Activated CD4-positive, alpha-beta T cell treated with anti-CD3 and anti-CD28 coated beads for 36 hours (primary cell): Measurements from ENCODE around the gene CD2BP2. TPM values are rescaled to one million over a fixed set of nuclear protein-coding genes. Genes with fewer than 3 reads are reported as not detected.
"Not testable (repeated sequence)": the region's sequence is repeated elsewhere in the genome, so short reads cannot be mapped to it uniquely, and the experiment has no call there.

Source experiments
- ATAC-seq: fragments of 200-7000 bp; cut with Tn5 transposase; one replicate; pipeline ENCODE4 v1.10.0; 2021; ENCODE audit warnings: mild to moderate bottlenecking, moderate library complexity
- CTCF ChIA-PET: fragments of 350-600 bp; sonication (Branson Sonifier 250); formaldehyde crosslinking; loops from one replicate; lab custom pipeline; 2021; ENCODE audit warnings: antibody characterized with exemption; lab: Charles Lee
- POLR2A ChIA-PET: fragments of 350-600 bp; sonication (Branson Sonifier 250); formaldehyde crosslinking; loops from one replicate; lab custom pipeline; 2021; ENCODE audit warnings: antibody characterized with exemption, inconsistent platforms; lab: Charles Lee
- DNase-seq: peaks from one replicate; pipeline ENCODE4 v3.0.0-alpha.2; 2020
- H3K27ac Mint-ChIP-seq: one replicate; pipeline ENCODE4 v1.8.0; 2021; ENCODE audit warnings: mixed read lengths
- H3K27me3 Mint-ChIP-seq: one replicate; pipeline ENCODE4 v1.8.0; 2021; ENCODE audit warnings: mixed read lengths
- H3K36me3 Mint-ChIP-seq: one replicate; pipeline ENCODE4 v1.8.0; 2021; ENCODE audit warnings: low read depth, mixed read lengths
- H3K4me1 Mint-ChIP-seq: one replicate; pipeline ENCODE4 v1.8.0; 2021; ENCODE audit warnings: mixed read lengths
- H3K4me3 Mint-ChIP-seq: one replicate; pipeline ENCODE4 v1.8.0; 2021; ENCODE audit warnings: mild to moderate bottlenecking, moderate library complexity, mixed read lengths
- H3K9me3 Mint-ChIP-seq: one replicate; pipeline ENCODE4 v1.8.0; 2021; ENCODE audit warnings: low read depth, mixed read lengths
- intact Hi-C, 2 experiments: fragments of 100-400 bp; cut with DNase I in 1 of 2; cut with micrococcal nuclease in 1 of 2; formaldehyde crosslinking; loops; one replicate each; pipeline versions ENCODE4 v1.14.2 to v1.15.1; 2022 to 2024; cut with DNase I, micrococcal nuclease
- total RNA-seq, 2 experiments: library from RNA; stranded (reverse); gene quantifications; one replicate each; pipeline ENCODE4 v1.2.3, GENCODE V29; 2021

The CD2BP2 gene
- total RNA-seq, 2 experiments from 2014 or later: 42.3 to 51.8 TPM

GRCh38 chr16:30352488-30353401 lies 2.4 kb downstream of the CD2BP2 start:
- H3K27me3 Mint-ChIP-seq: no peaks in the 10 kb centered on the region
- peak overlapping the region; percentile 24 for H3K4me3 Mint-ChIP-seq
- peak overlapping the region; percentile 13 for H3K27ac Mint-ChIP-seq
- no peak for ATAC-seq
- ChIA-PET CTCF (interaction anchor here (2.1 kb wide), 1 partner anchor 56 kb away, joined by 9 read pairs; no protein-coding TSS in a partner anchor), POLR2A (no interaction called here)
- no peaks in the 10 kb centered on the region for H3K9me3 Mint-ChIP-seq
- peaks cover 31% of the 10 kb centered on the region for H3K36me3 Mint-ChIP-seq
- DNase-seq: no peak
- H3K4me1 Mint-ChIP-seq: peaks cover 41% of the 10 kb centered on the region
- intact Hi-C loops: no loop called here

DNA sequence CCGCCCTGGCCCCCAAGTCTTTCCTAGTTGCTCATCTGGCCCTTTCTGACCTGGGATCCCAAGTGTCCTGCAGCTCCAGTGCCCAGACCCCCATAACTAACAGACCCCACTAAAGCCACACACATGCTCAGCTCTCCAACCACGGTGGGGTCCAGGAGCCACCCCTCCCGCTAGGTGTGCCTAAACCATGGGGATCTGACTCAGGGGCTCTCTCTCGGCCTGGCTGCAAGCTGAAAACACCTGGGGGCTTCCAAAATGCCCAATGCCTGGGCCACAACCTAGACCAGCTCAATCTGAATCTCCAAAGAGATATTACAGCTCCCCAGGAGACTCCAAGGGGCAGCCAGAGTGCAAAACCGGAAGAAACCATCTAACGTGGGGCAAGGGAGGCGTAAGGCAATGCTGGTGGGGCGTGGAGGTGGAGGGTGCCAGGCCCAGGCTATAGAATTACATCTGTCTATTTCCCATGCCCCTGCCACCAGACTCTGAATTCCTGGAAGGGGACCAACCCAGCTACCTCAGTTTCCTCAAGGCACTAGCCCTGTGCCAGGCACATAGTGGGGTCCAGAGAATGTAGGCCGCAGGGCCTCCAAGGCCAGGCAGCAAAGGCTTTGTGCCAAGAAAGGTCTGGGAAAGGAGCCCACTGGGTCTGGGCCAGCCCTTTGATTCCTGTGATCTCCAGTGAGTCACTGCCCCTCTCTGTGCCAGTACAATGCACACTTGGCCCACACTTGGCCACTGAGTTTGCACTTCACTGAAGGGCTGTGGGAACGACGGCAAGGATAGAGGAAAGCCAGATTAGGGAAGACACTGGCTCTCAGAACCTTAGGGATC lies 3.3 kb downstream of the CD2BP2 start:
- no peak for ATAC-seq
- no peak for DNase-seq
- Mint-ChIP-seq H3K36me3 (peaks cover 31% of the 10 kb centered on the region), H3K9me3 (no peaks in the 10 kb centered on the region), H3K27ac (peak overlapping the region; percentile 55), H3K27me3 (no peaks in the 10 kb centered on the region), H3K4me3 (no peak overlapping the region), H3K4me1 (peaks cover 41% of the 10 kb centered on the region)
- ChIA-PET POLR2A (interaction anchor here (0.9 kb wide), 1 partner anchor 19 kb away, joined by 5 read pairs; the partner anchor contains the start of gene TBC1D10B), CTCF (interaction anchor here (0.6 to 0.7 kb wide), 2 partner anchors 8 to 14 kb away, joined by 3 read pairs; no protein-coding TSS in a partner anchor)
- intact Hi-C loops: no loop called here

DNA sequence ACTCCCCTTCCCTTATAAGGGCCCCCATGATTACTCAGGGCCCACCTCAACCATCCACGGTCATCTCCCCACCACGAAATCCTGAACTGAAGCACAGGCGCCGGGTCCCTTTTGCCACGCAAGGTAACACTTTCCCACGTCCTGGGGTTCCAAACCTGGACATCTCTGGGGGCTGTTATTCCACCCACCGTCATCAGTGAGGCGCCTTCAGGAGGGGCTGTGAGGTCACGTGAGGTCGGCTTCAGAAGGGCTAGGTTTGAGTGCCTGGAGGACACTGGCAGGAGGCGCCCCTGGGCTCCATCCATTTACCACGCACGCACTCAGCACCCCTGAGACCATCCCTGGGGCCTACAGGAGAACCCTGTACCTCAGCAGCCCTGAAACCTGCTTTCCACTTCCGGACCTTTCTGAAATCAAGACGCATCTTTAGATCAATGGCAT lies 4.1 kb downstream of the CD2BP2 start:
- ChIA-PET POLR2A (interaction anchor here (0.9 kb wide), 1 partner anchor 20 kb away, joined by 5 read pairs; the partner anchor contains the start of gene TBC1D10B), CTCF (interaction anchor here (1.4 kb wide), 1 partner anchor 20 kb away, joined by 4 read pairs; the partner anchor contains the start of gene TBC1D10B)
- Mint-ChIP-seq H3K9me3 (no peaks in the 10 kb centered on the region), H3K27me3 (no peaks in the 10 kb centered on the region), H3K27ac (peak overlapping the region; percentile 85), H3K4me1 (peaks cover 37% of the 10 kb centered on the region), H3K4me3 (no peak overlapping the region), H3K36me3 (peaks cover 31% of the 10 kb centered on the region)
- ATAC-seq (no peak), DNase-seq (no peak)
- intact Hi-C loops: no loop called here

DNA sequence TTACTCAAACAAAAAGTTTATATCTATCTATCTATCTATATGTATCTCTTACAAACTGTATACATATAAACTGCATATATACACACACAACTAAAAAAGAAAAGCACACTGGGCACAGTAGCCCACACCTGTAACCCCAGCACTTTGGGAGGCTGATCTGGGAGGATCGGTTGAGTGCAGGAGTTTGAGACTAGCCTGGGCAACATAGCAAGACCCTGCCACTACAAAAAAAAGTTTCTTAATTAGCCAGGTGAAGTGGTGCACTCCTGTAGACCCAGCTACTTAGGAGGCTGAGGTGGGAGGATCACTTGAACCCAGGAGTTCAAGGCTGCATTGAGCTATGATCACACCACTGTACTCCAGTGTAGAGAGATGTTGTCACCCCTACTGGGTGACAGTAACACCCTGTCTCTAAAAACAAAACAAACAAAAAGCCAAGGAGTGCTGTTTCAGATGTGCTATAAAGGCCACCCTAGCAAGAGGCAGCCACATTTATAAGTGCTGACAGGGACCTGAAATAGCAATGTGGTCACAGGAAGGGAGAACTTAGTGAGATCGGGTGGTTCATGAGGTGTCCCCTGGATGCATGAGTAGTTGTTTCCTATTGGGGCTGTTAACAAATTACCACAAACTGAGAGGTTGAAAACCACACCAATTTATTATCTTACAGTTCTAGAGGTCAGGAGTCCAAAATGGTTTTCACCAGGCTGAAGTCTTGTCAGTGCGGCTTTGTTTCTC lies 4.8 kb downstream of the CD2BP2 start:
- POLR2A ChIA-PET: no interaction called here
- Mint-ChIP-seq H3K9me3 (no peaks in the 10 kb centered on the region), H3K4me1 (peaks cover 36% of the 10 kb centered on the region), H3K4me3 (no peak overlapping the region), H3K27ac (peak overlapping the region; percentile 85), H3K36me3 (peaks cover 31% of the 10 kb centered on the region), H3K27me3 (no peaks in the 10 kb centered on the region)
- ATAC-seq (peak; percentile 40), DNase-seq (peak; percentile 45)
- CTCF ChIA-PET: interaction anchor here (0.6 to 1.4 kb wide), 3 partner anchors 20 to 80 kb away, joined by 4 read pairs; partner anchors contain the start of genes DCTPP1 and TBC1D10B
- intact Hi-C loops: no loop called here

DNA sequence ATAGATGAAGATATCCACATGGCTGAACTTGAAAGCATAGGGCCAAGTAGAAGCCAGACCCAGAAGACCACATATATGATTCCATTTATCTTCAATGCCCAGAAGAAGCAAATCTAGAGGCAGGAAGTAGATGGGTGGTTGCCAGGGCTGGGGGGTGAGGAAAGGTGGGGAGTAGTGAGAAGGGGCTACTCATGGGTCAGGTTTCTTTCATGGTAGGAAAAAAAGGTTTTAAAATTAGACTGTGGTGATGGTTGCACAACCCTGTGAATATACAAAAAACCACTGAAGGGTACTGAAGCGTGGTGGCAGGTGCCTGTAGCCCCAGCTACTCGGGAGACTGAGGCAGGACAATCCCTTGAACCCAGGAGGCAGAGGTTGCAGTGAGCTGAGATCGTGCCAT lies 5.4 kb downstream of the CD2BP2 start:
- CTCF ChIA-PET: interaction anchor here (0.6 to 1.4 kb wide), 3 partner anchors 21 to 80 kb away, joined by 4 read pairs; partner anchors contain the start of genes DCTPP1 and TBC1D10B
- POLR2A ChIA-PET: interaction anchor here (0.7 kb wide), 1 partner anchor 126 kb away, joined by 4 read pairs; no protein-coding TSS in a partner anchor
- H3K4me1 Mint-ChIP-seq: peaks cover 36% of the 10 kb centered on the region
- no peak for ATAC-seq
- H3K27ac Mint-ChIP-seq: peak overlapping the region; percentile 63
- no peak overlapping the region for H3K4me3 Mint-ChIP-seq
- intact Hi-C loops: no loop called here
- peaks cover 31% of the 10 kb centered on the region for H3K36me3 Mint-ChIP-seq
- DNase-seq: no peak
- H3K27me3 Mint-ChIP-seq: no peaks in the 10 kb centered on the region
- no peaks in the 10 kb centered on the region for H3K9me3 Mint-ChIP-seq

DNA sequence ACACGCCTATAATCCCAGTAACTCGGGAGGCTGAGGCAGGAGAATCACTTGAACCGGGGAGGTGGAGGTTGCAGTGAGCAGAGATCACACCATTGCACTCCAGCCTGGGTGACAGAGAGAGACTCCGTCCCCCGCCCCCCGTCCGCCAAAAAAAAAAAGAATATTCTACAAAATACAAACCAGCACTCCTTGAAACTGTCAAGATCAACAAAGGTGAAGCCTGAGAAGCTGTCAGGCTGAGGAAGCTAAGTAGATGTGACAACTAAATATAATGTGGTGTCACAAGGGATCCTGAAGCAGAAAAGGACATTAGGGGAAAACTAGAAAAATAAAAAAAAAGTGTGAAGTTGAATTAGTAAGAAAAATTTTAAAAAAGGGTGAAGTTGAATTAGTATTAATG lies 6.2 kb downstream of the CD2BP2 start:
- Mint-ChIP-seq H3K27me3 (no peaks in the 10 kb centered on the region), H3K4me3 (no peak overlapping the region), H3K36me3 (peaks cover 28% of the 10 kb centered on the region), H3K27ac (peak overlapping the region; percentile 60), H3K9me3 (no peaks in the 10 kb centered on the region), H3K4me1 (peaks cover 29% of the 10 kb centered on the region)
- POLR2A ChIA-PET: interaction anchor here (0.6 to 0.7 kb wide), 2 partner anchors 22 to 127 kb away, joined by 4 read pairs; no protein-coding TSS in a partner anchor
- intact Hi-C loops: no loop called here
- ATAC-seq (no peak), DNase-seq (no peak)
- CTCF ChIA-PET: no interaction called here

DNA sequence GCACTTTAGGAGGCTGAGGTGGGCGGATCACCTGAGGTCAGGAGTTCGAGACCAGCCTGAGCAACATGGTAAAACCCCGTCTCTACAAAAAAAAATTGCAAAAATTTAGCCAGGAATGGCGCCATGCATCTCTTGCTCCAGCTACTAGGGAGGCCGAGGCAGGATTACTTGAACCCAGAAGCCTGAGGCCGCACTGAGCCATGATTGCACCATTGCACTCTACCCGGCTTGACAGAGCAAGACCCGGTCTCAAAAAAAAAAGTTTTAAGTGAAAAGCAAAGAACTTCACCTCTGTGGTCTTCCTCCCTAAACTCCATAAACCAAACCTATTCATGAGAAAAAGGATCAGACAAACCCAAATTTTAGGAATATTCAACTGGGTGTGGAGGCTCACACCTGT lies 7.0 kb downstream of the CD2BP2 start:
- intact Hi-C loops: no loop called here
- Mint-ChIP-seq H3K36me3 (peaks cover 23% of the 10 kb centered on the region), H3K27me3 (no peaks in the 10 kb centered on the region), H3K27ac (no peak overlapping the region), H3K4me3 (no peak overlapping the region), H3K9me3 (no peaks in the 10 kb centered on the region), H3K4me1 (peaks cover 23% of the 10 kb centered on the region)
- ChIA-PET POLR2A (no interaction called here), CTCF (no interaction called here)
- DNase-seq (no peak), ATAC-seq (no peak)

DNA sequence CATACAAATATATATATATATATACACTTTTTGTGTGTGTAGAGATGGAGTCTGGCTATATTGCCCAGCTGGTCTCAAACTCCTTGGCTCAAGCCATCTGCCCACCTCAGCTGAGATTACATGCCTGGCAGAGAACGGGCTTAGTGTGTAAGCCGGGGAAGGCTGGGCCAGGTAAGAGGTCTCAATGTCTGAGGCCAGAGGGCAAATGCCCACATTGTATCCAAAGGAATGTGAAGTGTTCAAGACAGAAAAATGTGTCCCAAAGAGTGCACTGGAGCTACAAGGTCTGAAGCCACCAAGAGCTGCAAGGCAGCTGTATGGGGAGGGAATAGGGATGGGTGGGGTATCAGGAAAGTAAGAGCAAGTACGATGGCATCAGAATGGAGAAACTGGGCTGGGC lies 8.8 kb downstream of the CD2BP2 start:
- H3K27me3 Mint-ChIP-seq: no peaks in the 10 kb centered on the region
- H3K9me3 Mint-ChIP-seq: no peaks in the 10 kb centered on the region
- CTCF ChIA-PET: no interaction called here
- ATAC-seq (no peak), DNase-seq (no peak)
- no peak overlapping the region for H3K27ac Mint-ChIP-seq
- H3K36me3 Mint-ChIP-seq: peaks cover 13% of the 10 kb centered on the region
- H3K4me1 Mint-ChIP-seq: peaks cover 18% of the 10 kb centered on the region
- no peak overlapping the region for H3K4me3 Mint-ChIP-seq
- intact Hi-C loops: no loop called here
- POLR2A ChIA-PET: no interaction called here

- CTCF ChIA-PET: interaction anchor here (1.0 kb wide), 1 partner anchor 8 kb away, joined by 3 read pairs; no protein-coding TSS in a partner anchor
- ATAC-seq, H3K9me3 Mint-ChIP-seq, H3K27me3 Mint-ChIP-seq, H3K27ac Mint-ChIP-seq, DNase-seq, H3K4me1 Mint-ChIP-seq, H3K36me3 Mint-ChIP-seq, H3K4me3 Mint-ChIP-seq, POLR2A ChIA-PET, intact Hi-C loops: not testable (repeated sequence)
Measured at GRCh38 chr16:30343491-30343820, 11.7 kb downstream of the CD2BP2 start.

- H3K27ac Mint-ChIP-seq: no peak overlapping the region
- peaks cover 7% of the 10 kb centered on the region for H3K4me1 Mint-ChIP-seq
- DNase-seq: no peak
- H3K4me3 Mint-ChIP-seq: no peak overlapping the region
- intact Hi-C loops: no loop called here
- ChIA-PET CTCF (interaction anchor here (1.0 kb wide), 1 partner anchor 9 kb away, joined by 3 read pairs; no protein-coding TSS in a partner anchor), POLR2A (no interaction called here)
- no peaks in the 10 kb centered on the region for H3K27me3 Mint-ChIP-seq
- peaks cover 4% of the 10 kb centered on the region for H3K36me3 Mint-ChIP-seq
- no peaks in the 10 kb centered on the region for H3K9me3 Mint-ChIP-seq
- no peak for ATAC-seq
Measured at GRCh38 chr16:30342751-30343490, 12.2 kb downstream of the CD2BP2 start.
